ENCODE results near the gene NDUFB2.

GRCh38 chr7:140745266-140746058 lies 49.0 kb downstream of the NDUFB2 start:
- TF ChIP-seq CTCF (conservative IDR thresholded peaks at IDR 0.05; ENCODE audit: low read depth, low read length) (no peak), EZH2phosphoT487 (IDR thresholded peaks at IDR 0.05; ENCODE audit: borderline replicate concordance, low read length) (no peak), EZH2 (IDR thresholded peaks at IDR 0.05; ENCODE audit: low read length, unreplicated experiment) (no peak)
